Mucosa of gallbladder (tissue), 1 donor: ENCODE results near the gene PPP1CB. TPM values are rescaled to one million over a fixed set of nuclear protein-coding genes. Genes with fewer than 3 reads are reported as not detected.

ENCODE experiments used
- total RNA-seq: library from RNA; stranded (reverse); gene quantifications from one replicate; pipeline ENCODE4 v1.2.1, GENCODE V29; 2021
- donor health status: DM: no; HTN: no; CAD: no.

Gene PPP1CB
- total RNA-seq, 1 donor from 2014 or later = 395 TPM

Other genes starting within 250 kb of the PPP1CB start
- 0.89 TPM for gene SPDYA, start 59.0 kb downstream of the PPP1CB start, total RNA-seq
- gene TRMT61B, start 118.5 kb downstream of the PPP1CB start, total RNA-seq = 14.6 TPM
- gene WDR43, start 142.8 kb downstream of the PPP1CB start, total RNA-seq = 27.6 TPM
- gene TOGARAM2, start 229.5 kb downstream of the PPP1CB start, total RNA-seq = 3.5 TPM